ENCODE results near the gene ZNF423.

ZNF423 gene

DNA sequence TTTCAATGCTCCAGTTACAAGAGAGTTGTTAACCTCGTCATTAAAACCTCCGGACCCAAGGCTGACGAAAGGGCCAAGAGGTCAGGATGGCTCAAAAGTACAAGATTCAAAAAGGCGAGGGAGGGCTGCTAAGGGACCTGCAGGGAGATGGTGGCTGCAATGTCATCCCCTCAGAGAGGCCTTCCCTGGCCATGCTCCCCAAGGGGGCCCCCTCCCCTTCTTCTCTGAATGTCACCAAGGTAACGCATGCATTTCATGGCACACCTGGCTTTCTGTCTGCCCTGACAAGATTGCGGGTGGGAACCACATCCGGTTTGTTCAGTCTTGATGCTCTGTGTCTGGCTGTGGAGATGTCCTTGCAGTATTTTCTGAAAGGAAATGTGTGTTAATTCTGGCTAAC lies 392.4 kb downstream of the ZNF423 start:
- DNase-seq: peak; percentile 75

DNA sequence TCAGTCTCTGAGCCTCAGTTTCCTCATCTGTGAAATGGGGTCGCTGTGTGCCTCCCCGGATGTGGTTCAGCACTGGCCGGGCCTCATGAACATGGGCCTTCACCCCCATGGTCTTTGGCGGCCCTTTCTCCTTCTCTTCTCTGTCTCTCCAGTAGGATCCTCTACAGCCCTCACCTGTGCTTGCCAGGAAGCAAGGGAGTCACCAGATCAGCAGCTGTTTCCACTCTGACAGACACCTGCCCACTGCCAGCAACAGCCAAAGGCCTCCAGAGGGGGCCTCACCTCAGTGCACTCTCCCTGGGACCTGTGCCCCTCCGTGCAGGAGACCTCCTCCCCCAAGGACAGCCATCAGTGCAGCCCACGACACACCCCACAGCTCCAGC lies 392.9 kb downstream of the ZNF423 start:
- DNase-seq: no peak

DNA sequence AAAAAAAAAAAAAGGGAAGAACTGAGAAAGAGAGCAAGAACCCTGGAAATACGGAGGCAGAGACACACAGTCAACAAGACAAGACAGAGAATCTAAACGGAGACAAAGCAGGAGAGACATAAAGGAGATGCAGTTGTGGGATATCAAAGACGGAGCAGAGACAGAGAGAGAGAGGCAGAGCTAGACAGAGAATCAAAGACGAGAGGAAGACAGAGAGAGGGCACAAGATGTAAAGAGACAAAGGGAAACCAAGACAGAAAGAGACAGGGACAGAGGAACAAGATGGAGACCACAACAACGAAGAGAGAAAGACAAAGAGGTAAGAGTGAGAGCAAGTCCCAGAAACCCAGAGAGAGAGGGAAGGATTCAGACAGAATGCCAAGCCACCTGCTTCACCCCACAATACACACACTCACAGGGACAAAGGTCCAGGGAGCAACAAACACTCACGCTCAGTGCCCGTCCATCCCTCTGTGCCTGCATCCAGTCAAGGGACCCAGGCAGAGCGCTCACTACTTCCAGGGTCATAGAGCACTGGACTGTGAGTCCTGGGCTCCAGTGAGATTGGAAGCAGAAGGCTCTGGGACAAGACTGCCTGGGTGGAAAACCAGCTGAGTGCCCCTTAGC lies 393.4 kb downstream of the ZNF423 start:
- DNase-seq: no peak

DNA sequence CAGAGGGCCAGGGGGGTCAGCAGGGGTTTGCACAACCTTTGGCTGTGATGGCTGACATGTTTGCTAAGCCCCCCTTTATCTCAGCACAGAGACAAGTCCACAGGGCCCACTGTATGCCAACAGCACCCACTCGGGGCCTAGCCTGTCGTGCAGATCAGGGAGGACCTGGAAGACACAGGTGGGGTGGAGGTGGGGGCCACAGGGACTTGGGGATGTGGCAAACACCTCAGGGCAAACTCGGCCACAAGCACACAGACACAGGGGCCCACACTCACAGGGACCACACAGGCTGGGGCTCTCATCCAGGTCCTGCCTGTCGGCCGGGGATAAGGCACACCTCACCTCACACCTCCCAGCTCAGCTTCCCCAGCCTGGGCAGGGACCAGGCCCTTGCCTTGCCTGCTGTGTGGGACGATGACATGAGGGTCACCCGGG lies 394.4 kb downstream of the ZNF423 start:
- no peak for DNase-seq

DNA sequence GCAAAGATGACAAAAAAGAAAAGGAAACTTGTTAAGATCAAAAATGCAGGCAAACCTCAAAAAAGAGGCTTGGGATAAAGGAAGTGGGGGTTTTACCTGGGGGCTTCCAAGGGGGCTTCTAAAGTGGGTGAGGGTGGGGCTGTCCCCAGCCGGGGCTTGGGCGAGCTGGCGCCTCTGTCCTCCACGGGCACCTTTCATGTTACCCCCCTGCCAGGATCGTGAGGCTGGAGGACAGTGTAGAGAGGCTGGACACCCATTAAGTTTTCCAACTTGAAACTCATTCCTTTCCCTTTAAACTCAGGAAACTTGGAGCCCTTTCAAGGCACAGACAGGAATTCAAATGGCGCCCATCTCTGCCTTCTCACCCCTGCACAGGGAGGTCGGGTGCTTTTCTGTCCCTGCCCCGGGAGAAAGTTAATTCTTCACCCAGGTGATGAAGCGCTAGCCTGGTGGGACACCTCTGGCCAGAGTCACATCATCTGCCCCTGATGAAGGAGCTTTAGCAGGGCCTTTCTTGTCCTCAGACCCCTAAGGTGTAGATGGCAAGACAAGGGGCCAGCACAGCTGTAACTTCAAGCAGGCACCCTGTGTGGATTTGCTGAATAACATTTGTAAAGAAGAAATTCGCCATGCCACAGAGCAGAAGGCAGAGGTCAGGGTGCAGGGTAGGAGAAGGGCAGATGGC lies 395.0 kb downstream of the ZNF423 start:
- no peak for DNase-seq

DNA sequence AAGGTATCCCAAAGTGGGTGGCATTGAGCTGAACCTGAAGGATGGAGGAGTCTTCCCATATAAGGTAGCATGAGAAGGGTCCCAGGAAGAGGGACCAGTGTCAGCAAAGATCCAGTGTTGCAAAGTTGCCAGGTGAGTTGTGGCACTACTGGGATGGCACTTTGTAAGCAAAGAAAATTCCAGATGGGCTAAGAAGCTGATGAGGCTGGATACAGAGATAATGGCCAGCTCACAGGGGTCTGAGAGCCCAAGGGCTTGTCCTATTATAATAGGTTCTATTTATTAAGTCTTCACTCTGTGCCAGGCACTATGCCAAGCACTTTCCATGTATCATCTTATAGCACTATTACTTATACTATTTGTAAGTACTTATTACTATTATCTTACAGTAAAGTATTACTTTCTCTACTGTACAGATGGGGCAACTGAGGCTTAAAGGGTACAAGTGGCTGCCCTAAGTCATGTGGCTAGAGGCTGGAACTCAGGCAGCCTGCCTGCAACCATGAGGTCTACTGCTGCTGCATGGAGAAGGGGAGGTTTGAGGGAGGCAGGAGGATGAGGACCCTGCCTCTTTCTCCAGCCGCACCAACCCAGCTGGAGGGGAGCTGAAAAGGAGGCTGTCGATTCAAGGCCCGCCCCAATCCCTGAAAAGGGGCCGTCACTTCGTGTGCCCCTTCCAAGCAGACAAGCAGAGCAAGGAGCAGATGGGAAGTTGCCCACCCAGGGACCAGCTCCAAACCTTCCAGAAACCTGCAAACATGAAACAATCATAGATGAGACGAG lies 395.8 kb downstream of the ZNF423 start:
- no peak for DNase-seq

DNA sequence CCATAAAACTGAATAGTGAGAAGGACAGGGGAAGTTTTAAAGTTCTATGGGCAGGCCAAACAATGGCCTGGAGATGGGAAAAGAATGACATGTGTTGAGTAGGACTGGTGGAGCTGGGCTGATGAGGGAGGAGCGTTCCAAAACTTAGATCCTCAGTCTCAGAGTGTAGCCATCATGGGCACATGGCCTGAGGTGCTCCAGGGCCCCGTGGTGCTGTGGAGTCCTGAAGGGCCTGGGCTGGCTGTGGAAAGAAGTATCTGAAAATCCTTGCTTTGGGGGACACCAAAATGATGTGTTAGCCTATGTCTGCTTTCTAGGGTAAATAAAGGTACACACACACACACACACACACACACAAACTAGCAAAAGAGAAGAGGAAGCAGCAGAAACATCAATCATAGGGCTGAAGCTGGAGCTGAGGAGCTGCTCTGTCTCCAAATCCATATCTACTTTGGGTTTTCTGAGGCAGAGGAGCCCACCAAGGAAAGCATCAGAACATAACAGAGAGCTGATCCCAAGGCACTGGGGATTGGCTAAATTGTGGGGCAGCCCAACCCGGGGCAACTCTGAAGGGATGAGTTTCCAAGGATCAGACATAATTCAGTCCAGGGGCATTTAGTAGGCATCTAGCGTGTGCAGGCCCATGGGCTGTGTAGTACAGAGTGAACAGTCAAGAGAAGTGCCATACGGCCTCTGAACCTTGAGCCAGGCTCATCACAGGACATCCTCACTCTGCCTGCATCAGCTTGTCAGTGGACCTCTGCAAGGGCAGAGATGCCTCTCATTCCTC lies 397.1 kb downstream of the ZNF423 start:
- no peak for DNase-seq

DNA sequence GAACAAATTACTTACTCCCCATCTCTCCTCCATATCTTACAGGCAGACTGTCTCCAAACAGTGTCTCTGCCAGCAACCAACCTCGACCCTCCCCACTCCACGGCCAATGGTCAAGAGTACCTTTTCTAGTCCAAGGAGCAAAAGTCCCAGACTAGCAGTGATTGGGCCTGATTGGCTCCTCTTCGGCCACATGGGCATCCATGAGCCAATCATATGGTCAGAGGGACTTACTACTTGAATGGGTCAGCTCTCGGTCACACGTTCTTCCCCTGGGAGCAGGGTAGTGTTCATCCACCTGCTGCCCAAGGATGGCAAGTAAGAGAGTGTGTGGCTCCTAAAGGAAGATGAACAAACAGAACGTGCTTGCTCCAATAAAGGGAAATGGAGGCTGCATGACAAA lies 397.7 kb downstream of the ZNF423 start:
- DNase-seq: no peak

DNA sequence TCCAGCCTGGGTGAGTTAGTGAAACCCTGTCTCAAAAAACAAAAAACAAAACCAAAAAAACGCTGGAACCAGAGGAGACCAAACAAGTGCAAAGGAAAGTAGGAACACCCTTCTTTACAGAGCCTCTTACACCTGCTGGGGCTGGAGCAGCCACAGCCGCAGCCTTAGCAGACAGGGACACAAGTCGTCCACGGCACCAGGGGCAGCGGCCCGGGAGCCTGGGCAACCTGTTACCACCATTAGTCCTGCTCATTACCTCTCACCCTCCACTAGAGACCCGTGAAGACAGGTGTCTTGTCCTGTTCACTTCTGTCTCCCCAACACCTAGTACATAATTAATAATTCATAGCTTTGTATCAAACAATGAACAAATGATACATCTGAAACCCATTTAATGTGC lies 398.7 kb downstream of the ZNF423 start:
- no peak for DNase-seq

DNA sequence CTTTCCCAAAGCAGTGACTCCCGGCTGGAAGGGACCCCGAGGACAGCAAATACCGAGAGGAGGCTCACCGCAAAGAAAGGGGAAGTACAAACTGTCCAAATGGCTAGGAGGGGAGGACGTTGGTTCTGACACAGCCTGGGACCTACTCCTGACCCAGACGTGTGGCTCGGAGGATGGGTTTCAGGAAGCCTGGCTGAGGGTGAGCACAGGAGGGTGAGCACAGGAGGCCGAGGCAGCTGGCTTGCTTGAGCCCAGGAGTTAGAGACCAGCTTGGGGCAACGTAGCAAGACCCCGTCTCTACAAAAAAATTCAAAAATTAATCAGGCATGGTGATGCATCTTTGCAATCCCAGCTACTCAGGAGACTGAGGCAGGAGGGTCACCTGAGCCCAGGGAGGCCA lies 399.1 kb downstream of the ZNF423 start:
- no peak for DNase-seq

DNA sequence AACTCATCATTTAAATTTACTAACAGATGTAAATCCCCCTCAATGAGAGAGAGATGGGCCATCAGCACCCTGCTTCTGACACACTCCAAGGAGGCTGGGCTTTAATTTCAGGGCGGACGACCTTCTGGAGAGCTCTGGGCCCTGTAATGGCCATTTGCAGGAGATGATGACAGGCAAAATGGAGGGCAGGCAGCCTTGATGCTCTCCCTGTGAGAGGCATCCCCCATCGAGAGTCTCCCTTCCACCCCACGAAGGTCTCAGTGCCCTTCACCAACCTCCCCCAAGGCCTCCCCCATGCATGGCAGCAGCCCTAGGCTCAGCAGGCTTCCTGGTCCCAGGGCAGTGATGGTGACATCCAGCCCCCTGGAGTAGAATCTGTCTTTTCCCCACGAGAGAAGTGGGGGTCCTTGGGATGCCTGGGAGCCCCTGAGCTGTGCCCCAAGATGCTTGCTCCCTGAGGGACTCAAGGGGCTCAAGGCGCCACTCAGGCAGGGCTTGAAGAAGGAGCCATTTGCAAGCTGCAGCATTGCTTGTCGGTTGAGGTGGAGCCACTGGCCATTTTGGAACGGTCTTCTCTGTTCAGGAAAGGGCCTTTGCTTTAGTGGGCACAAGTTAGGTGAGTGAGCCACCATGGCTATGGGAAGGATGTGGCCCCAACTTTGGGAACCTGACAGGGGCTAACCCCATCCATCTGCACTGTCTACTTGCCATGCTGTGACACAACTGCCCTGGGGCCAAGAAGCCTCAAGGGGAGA lies 399.7 kb downstream of the ZNF423 start:
- no peak for DNase-seq

DNA sequence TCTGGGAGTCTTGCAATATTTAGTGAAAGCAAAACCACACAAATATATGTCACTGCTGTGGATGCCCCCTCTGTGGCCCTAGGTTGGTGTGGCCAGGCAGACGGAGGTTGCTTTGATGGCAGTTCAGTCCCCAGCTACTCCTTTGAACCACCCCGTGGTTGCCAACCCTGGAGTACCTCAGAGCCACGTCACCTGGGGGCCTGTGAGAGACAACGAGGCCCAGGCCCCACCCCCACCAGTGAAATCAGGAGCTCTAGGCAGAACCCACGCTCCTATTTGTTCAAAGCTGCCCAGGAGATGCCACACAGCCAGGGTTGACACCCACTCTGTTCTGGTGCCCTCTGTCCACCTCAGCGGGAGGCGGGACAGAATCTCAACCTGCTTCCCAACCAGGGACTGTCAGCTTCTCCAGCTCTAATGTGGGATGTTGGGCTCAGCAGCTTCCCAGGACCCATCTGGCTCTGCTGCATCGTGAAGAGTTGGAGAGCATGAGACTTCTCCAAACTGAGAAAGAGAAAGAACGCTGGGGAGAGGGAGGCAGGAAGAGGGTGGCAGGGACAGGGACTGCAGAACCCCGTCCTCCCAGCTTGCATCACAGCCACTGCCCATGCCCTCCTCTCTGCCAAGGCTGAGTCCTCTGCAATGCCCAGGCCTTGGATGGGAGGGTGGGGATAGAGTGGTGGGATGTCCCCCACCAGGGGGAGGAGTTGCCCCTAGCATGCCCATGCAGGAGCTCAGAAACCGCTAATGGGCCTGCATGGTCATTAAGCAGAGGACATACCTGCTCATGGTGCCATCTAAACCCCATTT lies 400.5 kb downstream of the ZNF423 start:
- no peak for DNase-seq

DNA sequence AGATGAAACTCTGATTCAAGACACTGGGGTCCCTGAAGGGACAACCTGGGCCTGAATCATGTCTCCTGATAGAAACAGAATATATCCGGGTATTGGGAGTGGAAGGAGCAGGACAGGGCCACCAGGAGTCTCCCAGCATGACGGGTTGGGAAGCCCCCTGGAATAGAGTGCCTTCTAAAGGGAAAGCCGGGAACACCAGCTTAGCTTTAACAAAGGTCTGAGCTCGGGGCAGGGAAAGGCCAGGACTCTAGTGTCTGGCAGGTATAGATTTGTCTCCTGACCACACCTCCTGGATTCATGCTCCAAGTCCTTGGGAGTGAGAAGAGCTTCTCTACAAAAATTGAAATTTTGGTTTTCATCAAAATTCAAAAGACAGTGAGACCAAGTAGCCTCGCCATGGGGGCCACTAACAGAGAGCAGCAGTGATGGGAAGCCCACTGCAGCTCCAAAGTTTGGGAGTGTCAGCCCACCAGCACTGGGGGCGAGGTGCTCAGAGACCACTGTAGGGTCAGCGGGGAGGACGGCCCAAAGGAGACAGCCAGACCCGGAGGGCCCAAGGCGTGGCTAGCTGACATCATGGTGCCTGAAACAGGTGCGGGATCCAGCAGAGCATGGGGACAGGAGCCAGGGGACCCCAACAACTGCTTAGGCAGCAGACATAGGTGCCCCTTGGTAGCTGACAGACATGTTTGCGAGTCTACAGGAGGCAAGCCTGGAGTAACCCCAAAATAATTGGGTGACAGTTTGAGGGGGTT lies 401.3 kb downstream of the ZNF423 start:
- DNase-seq: no peak

DNA sequence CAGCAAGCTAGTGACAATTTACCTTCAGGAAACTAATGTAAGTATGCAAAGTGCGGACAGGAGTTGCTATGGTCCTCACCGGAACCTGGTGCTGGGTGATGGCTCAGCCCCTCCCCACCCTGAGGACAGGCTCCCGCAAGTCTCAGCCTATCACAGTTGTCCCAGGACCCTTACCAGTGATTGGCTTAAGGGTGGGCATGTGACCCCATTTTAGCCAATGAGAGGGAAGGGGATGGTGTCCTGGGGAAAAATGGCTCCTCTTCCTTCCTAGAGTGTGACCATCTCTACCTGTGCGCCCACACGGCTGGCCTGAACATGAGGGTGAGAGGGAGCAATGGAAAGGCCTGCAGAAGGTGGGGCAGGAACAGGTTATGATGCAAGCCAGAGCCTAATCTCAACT lies 401.9 kb downstream of the ZNF423 start:
- no peak for DNase-seq

DNA sequence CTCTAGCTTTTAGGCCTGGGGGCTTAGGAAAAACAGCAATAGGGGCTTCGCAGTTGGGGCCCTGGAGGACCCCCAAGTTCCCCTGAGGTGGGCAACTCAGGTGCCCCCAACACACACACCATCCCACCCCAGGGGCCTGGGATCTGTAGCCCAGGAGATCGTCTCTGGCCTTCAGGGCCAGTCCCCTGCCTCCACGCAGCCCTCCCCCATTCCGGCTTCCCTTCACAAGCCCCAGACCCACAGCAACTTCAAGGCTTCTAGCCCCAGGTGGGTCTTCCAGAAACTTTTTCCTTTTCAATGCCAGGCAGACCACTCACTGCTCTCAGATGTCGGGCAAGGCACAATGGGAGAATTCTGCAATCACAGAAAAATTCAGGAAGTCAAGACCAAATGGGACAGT lies 402.9 kb downstream of the ZNF423 start:
- DNase-seq: no peak

DNA sequence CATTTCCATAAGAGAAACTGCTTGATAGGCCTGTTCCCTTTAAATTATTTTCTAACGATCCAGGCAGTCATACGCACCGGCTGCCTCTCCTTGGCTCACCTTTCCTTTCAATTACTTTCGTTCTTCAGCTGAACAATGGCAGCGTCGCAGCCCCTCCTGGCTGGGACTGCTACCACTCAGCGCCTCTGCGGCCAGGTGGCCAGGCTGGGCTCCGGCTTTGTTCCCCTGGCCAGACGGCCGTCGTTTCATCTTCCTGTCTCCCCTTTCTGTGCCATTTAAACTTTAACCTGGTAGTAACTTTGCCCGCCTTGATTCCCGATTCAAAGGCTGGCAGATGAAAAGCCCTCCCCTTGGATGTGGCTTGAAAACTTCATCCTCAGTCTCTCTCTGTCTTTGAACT lies 403.3 kb downstream of the ZNF423 start:
- DNase-seq: peak; percentile 19

DNA sequence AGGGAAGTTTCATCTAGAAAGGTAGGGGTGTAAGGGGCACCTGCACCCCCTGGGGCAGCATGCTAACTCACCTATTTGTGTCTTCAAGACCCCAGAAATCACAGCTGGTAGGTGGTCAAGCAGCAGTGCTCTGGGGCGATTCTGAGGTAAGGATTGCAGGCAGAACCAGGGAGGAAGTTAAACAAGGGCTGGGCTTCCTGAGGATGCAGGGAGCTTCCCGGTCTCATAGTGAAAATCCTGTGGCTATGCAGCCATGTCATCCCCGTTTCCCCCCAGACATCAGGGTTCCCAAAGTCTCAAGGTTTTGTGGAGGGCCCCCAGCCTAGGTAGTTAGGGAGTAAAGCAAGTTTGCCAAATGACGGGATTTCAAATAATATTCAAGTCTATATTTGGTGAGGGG lies 403.8 kb downstream of the ZNF423 start:
- no peak for DNase-seq

DNA sequence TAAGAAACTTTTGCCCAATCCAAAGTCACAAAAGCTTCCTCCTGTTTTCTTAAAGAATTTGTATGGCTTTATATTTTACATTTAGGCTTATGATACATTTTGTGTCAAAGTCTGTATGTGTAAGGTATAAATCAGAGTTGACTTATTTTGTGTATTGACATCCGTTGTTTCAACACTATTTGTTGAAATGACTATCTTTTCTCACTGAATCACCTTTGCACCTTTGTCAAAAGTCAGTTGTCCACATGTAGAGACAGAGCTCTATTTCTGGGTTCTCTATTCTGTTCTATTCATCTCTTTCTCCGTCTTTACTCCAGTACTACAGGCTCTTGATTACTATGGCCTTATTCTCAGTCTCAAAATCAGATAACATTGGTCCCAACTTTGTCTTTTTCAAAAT lies 409.1 kb downstream of the ZNF423 start:
- DNase-seq: no peak

DNA sequence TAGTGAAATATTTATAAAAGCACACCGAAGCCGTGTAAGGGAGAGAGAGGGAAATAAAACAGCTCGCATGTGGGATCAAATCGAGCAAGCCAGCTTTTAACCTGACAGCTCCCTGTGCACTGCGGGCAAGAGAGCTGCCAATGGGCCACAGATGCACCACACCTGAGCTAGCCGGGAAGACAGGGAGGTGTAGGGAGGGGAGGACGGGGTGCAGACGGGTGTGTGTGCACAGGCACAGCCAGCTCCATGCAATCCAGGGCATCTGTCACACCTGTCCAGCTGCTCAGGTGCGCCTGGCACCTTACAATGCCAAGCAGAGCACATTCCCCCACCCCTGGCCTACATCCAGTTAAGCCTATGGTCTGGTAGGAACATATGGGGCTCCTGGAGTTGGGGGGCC lies 412.3 kb downstream of the ZNF423 start:
- no peak for DNase-seq

DNA sequence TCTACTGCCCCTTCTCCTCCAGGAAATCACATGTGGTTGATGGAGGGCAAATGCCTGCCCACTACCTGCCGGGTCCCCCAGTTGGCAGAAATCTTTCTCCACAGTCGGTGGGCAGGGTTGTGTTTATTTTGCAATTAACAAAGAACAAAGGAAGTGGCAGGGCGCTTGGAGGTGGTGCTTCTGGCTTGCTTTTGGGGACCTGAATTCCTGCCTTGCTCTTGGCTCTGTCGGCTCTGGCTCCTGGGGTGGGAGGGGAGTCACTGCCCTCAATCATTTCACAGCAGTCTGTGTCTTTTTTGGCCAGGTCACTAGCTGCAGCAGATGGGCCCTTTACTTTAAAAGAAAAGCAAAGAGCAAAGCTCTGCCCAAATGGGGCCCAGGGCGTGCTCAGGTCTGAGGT lies 413.1 kb downstream of the ZNF423 start:
- no peak for DNase-seq

DNA sequence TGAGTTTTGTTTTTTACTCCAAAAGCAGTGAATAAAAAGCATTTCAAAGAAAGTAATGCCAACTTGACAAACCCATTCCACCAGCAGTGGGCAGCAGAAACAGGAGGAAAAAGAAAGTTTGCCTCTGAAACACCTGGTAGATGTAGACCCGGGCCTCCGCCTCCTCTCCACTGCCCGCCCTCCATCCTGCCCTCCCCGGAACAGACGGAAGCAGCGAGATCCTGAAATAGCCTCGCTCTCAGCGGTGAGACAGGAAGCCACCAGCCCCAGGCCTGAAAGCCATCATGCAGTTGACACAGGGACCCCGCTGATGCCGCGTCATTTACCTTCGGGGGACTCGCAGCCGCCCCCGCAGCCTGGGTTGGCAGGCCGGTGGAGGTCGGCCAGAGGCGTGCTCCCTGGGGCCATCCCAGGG lies 414.5 kb downstream of the ZNF423 start:
- DNase-seq: peak; percentile 72

All from NCI-H1436 (cell line).